Measurements from ENCODE around the gene HSD17B12. TPM values are rescaled to one million over a fixed set of nuclear protein-coding genes. Genes with fewer than 3 reads are reported as not detected.
"Not testable (repeated sequence)": the region's sequence is repeated elsewhere in the genome, so short reads cannot be mapped to it uniquely, and the experiment has no call there.

The HSD17B12 gene
- total and polyA plus RNA-seq, 2 of the 8 experiments (the other 6 are each of a cell fraction or from before 2014, with no cell fraction given) = 46.0 to 121 TPM

DNA sequence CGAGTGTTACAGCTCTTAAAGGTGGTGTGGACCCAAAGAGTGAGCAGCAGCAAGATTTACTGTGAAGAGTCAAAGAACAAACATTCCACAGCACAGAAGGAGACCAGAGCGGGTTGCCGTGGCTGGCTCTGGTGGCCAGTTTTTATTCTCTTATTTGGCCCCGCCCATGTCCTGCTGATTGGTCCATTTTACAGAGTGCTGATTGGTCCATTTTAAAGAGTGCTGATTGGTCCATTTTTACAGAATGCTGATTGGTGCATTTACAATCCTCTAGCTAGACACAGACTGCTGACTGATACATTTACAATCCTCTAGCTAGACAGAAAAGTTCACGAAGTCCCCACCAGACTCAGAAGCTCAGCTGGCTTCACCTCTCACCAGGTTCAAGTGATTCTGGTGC lies 88.1 kb downstream of the HSD17B12 start:
- H2BK15ac ChIP-seq (ENCODE audit: low read length); H3K79me1 ChIP-seq (ENCODE audit: low read depth, low read length); H4K5ac ChIP-seq (ENCODE audit: insufficient read length, low read depth, low read length); H3K4me2 ChIP-seq (ENCODE audit: insufficient read depth in 1 of 2, low read depth in 2 of 2, low read length in 2 of 2); H3K56ac ChIP-seq (replicated peaks; ENCODE audit: insufficient read length, low read depth, low read length); H2BK12ac ChIP-seq (ENCODE audit: low read depth, low read length); H4K8ac ChIP-seq (ENCODE audit: extremely low read depth, insufficient read depth, low read length); H3K18ac ChIP-seq (ENCODE audit: extremely low read depth, low read length); H3K4me3 ChIP-seq (ENCODE audit: extremely low read depth in 1 of 4, insufficient read depth in 2 of 4, low read depth in 3 of 4, low read length in 4 of 4); H3K79me2 ChIP-seq (ENCODE audit: control insufficient read depth in 1 of 2, insufficient read depth in 2 of 2, low read length in 2 of 2); H3K27me3 ChIP-seq (replicated peaks in 1 of 4; ENCODE audit: control insufficient read depth in 3 of 4, extremely low read depth in 1 of 4, insufficient read depth in 3 of 4, low read length in 3 of 4); H3K4ac ChIP-seq (replicated peaks; ENCODE audit: insufficient read length, low read depth, low read length); H3K23ac ChIP-seq (ENCODE audit: insufficient read length); H3K27ac ChIP-seq (ENCODE audit: low read depth, low read length); H2BK120ac ChIP-seq (replicated peaks; ENCODE audit: low read depth, low read length); H2AK5ac ChIP-seq (ENCODE audit: low read depth, low read length); DNase-seq (ENCODE audit: low read depth in 1 of 2, low spot score in 2 of 2); H4K91ac ChIP-seq (replicated peaks; ENCODE audit: insufficient read length, low read length); H3K4me1 ChIP-seq (replicated peaks in 1 of 4; ENCODE audit: control insufficient read depth in 3 of 4, insufficient read depth in 4 of 4, low read length in 3 of 4); H2BK20ac ChIP-seq (ENCODE audit: low read length); H2AFZ ChIP-seq (ENCODE audit: low read length); H3K23me2 ChIP-seq (ENCODE audit: low read depth, low read length); FAIRE-seq; H3K9me3 ChIP-seq (ENCODE audit: insufficient read depth in 2 of 2, low read depth in 1 of 2, low read length in 1 of 2); H3K14ac ChIP-seq (ENCODE audit: insufficient read length); H3K9ac ChIP-seq (replicated peaks in 1 of 4; ENCODE audit: extremely low read depth in 1 of 4, low read depth in 3 of 4, low read length in 3 of 4); H2BK5ac ChIP-seq (ENCODE audit: low read depth, low read length); H4K20me1 ChIP-seq (replicated peaks in 1 of 2; ENCODE audit: control insufficient read depth in 1 of 2, insufficient read depth in 2 of 2, low read length in 2 of 2); POLR2A ChIA-PET (ENCODE audit: partially characterized antibody): not testable (repeated sequence)
- WGBS, 2 experiments (ENCODE audit: extremely low coverage in 1 of 2, insufficient coverage in 1 of 2, insufficient read length in 1 of 2, insufficient replicate concordance in 2 of 2, low coverage in 1 of 2, low lambda C conversion rate in 2 of 2, missing lambda C conversion rate in 1 of 2) = 84% methylated on average over 5 of the region's 5 CpGs; no CpG with 5 or more reads in 1 of the 2 experiments
- CTCF ChIA-PET (ENCODE audit: partially characterized antibody) = interaction anchor here (1.7 kb wide), 1 partner anchor 20 kb away, joined by 3 read pairs; no protein-coding TSS in a partner anchor
- H3K36me3 ChIP-seq (ENCODE audit: control insufficient read depth in 2 of 4, insufficient read depth in 4 of 4, low read length in 3 of 4) = peaks cover 0 to 16% (median 3%) of the 10 kb centered on the region in 4 experiments; a peak in 3 of 8 replicates

Data from H1 (cell line).